Loucy (cell line): Measurements from ENCODE around the gene GSTO1.
A peak's percentile ranks its signal among the peaks of the same experiment; 100 is the strongest.

Experiments used
- H2AFZ ChIP-seq: fragments of 200-600 bp; sonication (generic); 2 replicates; pipeline ENCODE4 v1.6.0; 2016; ENCODE audit warnings: antibody characterized with exemption, mild to moderate bottlenecking, low read length, moderate library complexity
- H3F3A ChIP-seq: fragments of 200-600 bp; 2 replicates; pipeline ENCODE4 v1.6.0; 2016; ENCODE audit warnings: antibody characterized with exemption, low read depth, mild to moderate bottlenecking
- H3K27me3 ChIP-seq: fragments of 200-600 bp; sonication (generic); 2 replicates; pipeline ENCODE4 v1.6.1; 2014; ENCODE audit warnings: low read length, mild to moderate bottlenecking; ENCODE audit not compliant: insufficient read depth, poor library complexity, severe bottlenecking
- H3K36me3 ChIP-seq: fragments of 200-600 bp; sonication (generic); 2 replicates; pipeline ENCODE4 v1.6.1; 2016; ENCODE audit warnings: low read length; ENCODE audit not compliant: insufficient read depth
- H3K4me1 ChIP-seq: fragments of 200-600 bp; sonication (generic); 2 replicates; pipeline ENCODE4 v1.5.1; 2014; ENCODE audit warnings: low read length, mild to moderate bottlenecking; ENCODE audit not compliant: insufficient read depth, poor library complexity, severe bottlenecking
- H3K4me2 ChIP-seq: fragments of 200-600 bp; sonication (generic); 2 replicates; pipeline ENCODE4 v1.6.0; 2014; ENCODE audit warnings: antibody characterized with exemption, low read length, low read depth, mild to moderate bottlenecking; ENCODE audit not compliant: poor library complexity, severe bottlenecking
- H3K4me3 ChIP-seq: fragments of 200-600 bp; sonication (generic); 2 replicates; pipeline ENCODE4 v1.5.1; 2014; ENCODE audit warnings: low read length, mild to moderate bottlenecking, mixed read lengths; ENCODE audit not compliant: poor library complexity, severe bottlenecking
- H3K79me2 ChIP-seq: fragments of 200-600 bp; sonication (generic); 2 replicates; pipeline ENCODE4 v1.6.1; 2014; ENCODE audit warnings: low read length; ENCODE audit not compliant: insufficient read depth
- H3K9ac ChIP-seq: fragments of 200-600 bp; sonication (generic); 2 replicates; pipeline ENCODE4 v1.6.0; 2014; ENCODE audit warnings: mild to moderate bottlenecking, low read depth, low read length, moderate library complexity; ENCODE audit not compliant: poor library complexity, severe bottlenecking
- H3K9me2 ChIP-seq: fragments of 200-600 bp; sonication (generic); replicated peaks from 2 replicates; pipeline ENCODE4 v1.6.1; 2016; ENCODE audit warnings: low read depth, low read length, mixed read lengths
- H3K9me3 ChIP-seq: fragments of 200-600 bp; sonication (generic); 2 replicates; pipeline ENCODE4 v1.6.1; 2014; ENCODE audit warnings: mild to moderate bottlenecking, antibody characterized with exemption, low read length, low read depth; ENCODE audit not compliant: insufficient read depth
- H4K20me1 ChIP-seq: fragments of 200-600 bp; sonication (generic); 2 replicates; pipeline ENCODE4 v1.6.0; 2014; ENCODE audit warnings: antibody characterized with exemption, low read length, mild to moderate bottlenecking; ENCODE audit not compliant: insufficient read depth, poor library complexity, severe bottlenecking
- EZH2phosphoT487 ChIP-seq: fragments of 200-600 bp; IDR thresholded peaks from 2 replicates; pipeline ENCODE4 v1.6.1; 2018; ENCODE audit warnings: antibody characterized with exemption, mild to moderate bottlenecking, moderate library complexity, borderline replicate concordance
- TF ChIP-seq, protein P1 (sequence below): fragments of 200-600 bp; sonication (generic); conservative IDR thresholded peaks from 2 replicates; pipeline ENCODE4 v1.5.1; 2014; ENCODE audit warnings: mild to moderate bottlenecking, antibody characterized with exemption, low read length

GSTO1 gene

DNA sequence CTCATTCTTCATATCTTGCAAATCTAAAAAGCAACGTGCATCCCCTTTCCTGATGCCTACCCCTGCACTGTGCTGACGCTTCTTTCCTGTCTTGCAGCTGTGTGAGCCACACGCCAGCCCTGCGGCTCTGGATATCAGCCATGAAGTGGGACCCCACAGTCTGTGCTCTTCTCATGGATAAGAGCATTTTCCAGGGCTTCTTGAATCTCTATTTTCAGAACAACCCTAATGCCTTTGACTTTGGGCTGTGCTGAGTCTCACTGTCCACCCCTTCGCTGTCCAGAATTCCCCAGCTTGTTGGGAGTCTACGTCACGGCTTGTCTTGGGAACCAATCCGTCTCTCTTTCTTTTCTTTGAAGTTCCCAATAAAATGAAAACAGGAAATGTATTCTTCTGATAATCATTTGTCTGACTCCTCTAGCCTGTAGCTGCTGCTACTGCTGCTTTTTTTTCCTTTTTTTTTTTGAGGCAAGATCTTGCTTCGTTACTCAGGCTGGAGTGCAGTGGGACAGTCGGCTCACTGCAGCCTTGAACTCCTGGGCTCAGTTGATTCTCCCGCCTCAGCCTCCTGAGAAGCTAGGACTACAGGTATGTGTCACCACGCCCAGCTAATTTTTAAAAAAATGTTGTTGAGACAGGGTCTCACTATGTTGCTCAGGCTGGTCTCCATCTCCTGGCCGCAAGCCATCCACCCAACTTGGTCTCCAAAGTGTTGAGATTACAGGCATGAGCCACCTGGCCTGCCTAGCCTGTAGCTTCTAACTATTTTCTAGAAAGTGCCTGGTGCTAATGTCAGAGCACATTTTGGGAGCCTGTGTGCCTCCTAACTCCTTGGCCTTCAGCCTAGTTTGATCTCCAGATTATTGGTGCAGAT lies 44.6 kb downstream of the GSTO1 start:
- no peak overlapping the region for H3K9ac ChIP-seq
- no peaks in the 10 kb centered on the region for H3K9me3 ChIP-seq
- H2AFZ ChIP-seq: no peak overlapping the region

DNA sequence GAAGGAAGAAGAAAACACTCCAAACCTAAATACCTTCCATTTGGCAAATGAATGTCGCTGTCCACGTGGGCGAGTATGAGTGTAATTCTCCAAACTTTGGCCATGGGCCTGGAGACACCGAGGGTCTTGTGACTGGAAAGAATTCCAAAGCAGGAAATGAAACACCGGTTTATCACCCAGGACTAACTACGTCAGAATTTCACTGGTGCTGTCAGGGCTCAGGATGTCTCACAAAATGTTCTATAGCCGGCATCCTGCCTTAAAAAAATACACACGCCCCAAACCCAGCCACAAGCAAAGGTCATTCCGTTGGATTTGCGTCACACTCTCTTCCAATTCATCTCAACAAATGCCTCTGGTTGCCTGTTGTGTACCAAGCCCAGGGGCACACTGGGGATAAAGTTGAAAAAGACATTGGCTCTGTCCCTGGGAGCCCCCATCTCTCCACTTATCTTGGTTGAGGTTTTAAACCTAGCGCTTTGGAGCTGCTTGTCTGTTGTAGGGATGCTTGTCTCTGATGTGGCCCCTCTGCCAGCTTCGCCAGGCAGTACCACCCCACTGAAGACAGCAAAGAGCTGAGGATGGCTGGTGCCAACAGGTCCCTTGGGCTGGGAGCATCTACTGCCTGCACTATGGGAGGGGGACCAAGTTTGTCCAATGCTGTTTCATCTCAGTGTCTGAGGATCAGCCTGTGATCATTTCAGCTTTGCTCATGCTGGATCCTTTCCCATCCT lies 45.5 kb downstream of the GSTO1 start:
- no peaks in the 10 kb centered on the region for H3K36me3 ChIP-seq
- no peaks in the 10 kb centered on the region for H3F3A ChIP-seq
- H3K9ac ChIP-seq: no peak overlapping the region
- H3K4me1 ChIP-seq: peaks cover 6% of the 10 kb centered on the region
- no peaks in the 10 kb centered on the region for H3K27me3 ChIP-seq
- no peaks in the 10 kb centered on the region for H3K79me2 ChIP-seq
- H3K4me2 ChIP-seq: peak overlapping the region; percentile 19
- no peaks in the 10 kb centered on the region for H4K20me1 ChIP-seq
- H2AFZ ChIP-seq: no peak overlapping the region
- TF ChIP-seq, protein P1, sequence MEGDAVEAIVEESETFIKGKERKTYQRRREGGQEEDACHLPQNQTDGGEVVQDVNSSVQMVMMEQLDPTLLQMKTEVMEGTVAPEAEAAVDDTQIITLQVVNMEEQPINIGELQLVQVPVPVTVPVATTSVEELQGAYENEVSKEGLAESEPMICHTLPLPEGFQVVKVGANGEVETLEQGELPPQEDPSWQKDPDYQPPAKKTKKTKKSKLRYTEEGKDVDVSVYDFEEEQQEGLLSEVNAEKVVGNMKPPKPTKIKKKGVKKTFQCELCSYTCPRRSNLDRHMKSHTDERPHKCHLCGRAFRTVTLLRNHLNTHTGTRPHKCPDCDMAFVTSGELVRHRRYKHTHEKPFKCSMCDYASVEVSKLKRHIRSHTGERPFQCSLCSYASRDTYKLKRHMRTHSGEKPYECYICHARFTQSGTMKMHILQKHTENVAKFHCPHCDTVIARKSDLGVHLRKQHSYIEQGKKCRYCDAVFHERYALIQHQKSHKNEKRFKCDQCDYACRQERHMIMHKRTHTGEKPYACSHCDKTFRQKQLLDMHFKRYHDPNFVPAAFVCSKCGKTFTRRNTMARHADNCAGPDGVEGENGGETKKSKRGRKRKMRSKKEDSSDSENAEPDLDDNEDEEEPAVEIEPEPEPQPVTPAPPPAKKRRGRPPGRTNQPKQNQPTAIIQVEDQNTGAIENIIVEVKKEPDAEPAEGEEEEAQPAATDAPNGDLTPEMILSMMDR: no peak
- TF ChIP-seq EZH2phosphoT487: no peak
- no peak overlapping the region for H3K4me3 ChIP-seq
- no peaks in the 10 kb centered on the region for H3K9me2 ChIP-seq
- H3K9me3 ChIP-seq: no peaks in the 10 kb centered on the region

More for the DNA sequence above, 44.6 kb downstream of the GSTO1 start:
- Histone ChIP-seq H4K20me1 (no peaks in the 10 kb centered on the region), H3K4me2 (no peak overlapping the region), H3K4me1 (peaks cover 6% of the 10 kb centered on the region), H3K36me3 (no peaks in the 10 kb centered on the region), H3F3A (no peaks in the 10 kb centered on the region), H3K79me2 (no peaks in the 10 kb centered on the region), H3K4me3 (no peak overlapping the region), H3K9me2 (no peaks in the 10 kb centered on the region), H3K27me3 (no peaks in the 10 kb centered on the region)
- TF ChIP-seq, protein P1: no peak

DNA sequence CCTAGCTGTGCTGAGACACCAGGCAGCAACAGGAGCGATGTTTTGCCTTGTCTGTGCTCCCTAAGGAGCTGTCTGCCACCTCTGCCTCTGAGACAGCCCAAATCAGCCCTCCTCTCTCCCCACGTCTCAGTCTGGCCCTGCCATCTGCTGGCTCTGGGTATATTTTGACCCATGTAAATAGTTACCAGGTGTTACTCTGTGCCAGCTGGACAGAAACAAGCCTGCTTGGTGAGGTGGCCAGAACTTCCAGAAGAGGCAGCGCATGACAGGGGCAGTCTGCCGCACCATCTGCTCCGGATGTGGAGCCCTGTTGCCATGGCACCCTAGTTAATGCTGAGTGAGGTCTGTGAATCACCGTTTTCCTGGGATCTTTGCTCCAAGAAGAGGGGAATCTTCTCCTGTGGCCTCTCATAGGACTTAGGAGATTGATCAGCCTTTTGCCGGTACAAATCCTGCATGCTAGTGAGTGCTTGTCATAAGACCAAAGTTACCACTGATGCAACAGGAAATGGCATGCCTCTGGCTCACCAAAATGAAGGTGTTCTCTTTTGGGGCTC lies 46.1 kb downstream of the GSTO1 start:
- no peaks in the 10 kb centered on the region for H3K9me3 ChIP-seq
- no peak overlapping the region for H3K4me3 ChIP-seq
- no peaks in the 10 kb centered on the region for H3K79me2 ChIP-seq
- H3K36me3 ChIP-seq: no peaks in the 10 kb centered on the region
- peak overlapping the region; percentile 19 for H3K4me2 ChIP-seq
- H3K4me1 ChIP-seq: peaks cover 6% of the 10 kb centered on the region
- 0 out of 2 replicates have a peak overlapping the region, but pooled peaks have one; percentile 2 for H2AFZ ChIP-seq
- H3K27me3 ChIP-seq: no peaks in the 10 kb centered on the region
- H4K20me1 ChIP-seq: no peaks in the 10 kb centered on the region
- TF ChIP-seq EZH2phosphoT487: no peak
- TF ChIP-seq, protein P1: no peak; the same call in 1 of the 2 replicates
- no peak overlapping the region for H3K9ac ChIP-seq
- H3K9me2 ChIP-seq: no peaks in the 10 kb centered on the region
- no peaks in the 10 kb centered on the region for H3F3A ChIP-seq
